ENCODE measurements around the gene RPS3. TPM values are rescaled to one million over a fixed set of nuclear protein-coding genes. Genes with fewer than 3 reads are reported as not detected.
A peak's percentile ranks its signal among the peaks of the same experiment; 100 is the strongest.

RPS3 gene
- total RNA-seq, 2 donors from 2014 or later = 2,083 to 2,343 TPM

- DNase-seq (ENCODE audit: low spot score) = no peak
- Mint-ChIP-seq H3K27me3 (peaks cover 0 to under 1% of the 10 kb centered on the region in 2 donors), H3K27ac (peak overlapping the region in 1 of 2 donors; percentile 45), H3K4me1 (ENCODE audit: low read depth in 2 of 2) (peaks cover 0 to 7% of the 10 kb centered on the region in 2 donors), H3K36me3 (no peaks in the 10 kb centered on the region), H3K9me3 (no peaks in the 10 kb centered on the region), H3K4me3 (no peak overlapping the region)
- ATAC-seq = no peak
Observed at GRCh38 chr11:75439026-75439425, 39.7 kb downstream of the RPS3 start.

GRCh38 chr11:75439495-75440120 is 40.3 kb downstream of the RPS3 start:
- H3K9me3 Mint-ChIP-seq = no peaks in the 10 kb centered on the region
- H3K4me3 Mint-ChIP-seq = no peak overlapping the region
- no peak overlapping the region for H3K27ac Mint-ChIP-seq
- H3K4me1 Mint-ChIP-seq (ENCODE audit: low read depth in 2 of 2) = peaks cover 0 to 7% of the 10 kb centered on the region in 2 donors
- no peak for DNase-seq (ENCODE audit: low spot score)
- H3K27me3 Mint-ChIP-seq = peaks cover 0 to 4% of the 10 kb centered on the region in 2 donors
- no peak for ATAC-seq
- no peaks in the 10 kb centered on the region for H3K36me3 Mint-ChIP-seq

- H3K36me3 Mint-ChIP-seq = no peaks in the 10 kb centered on the region
- no peak overlapping the region for H3K27ac Mint-ChIP-seq
- H3K4me1 Mint-ChIP-seq (ENCODE audit: low read depth in 2 of 2) = peaks cover 0 to 11% of the 10 kb centered on the region in 2 donors
- H3K9me3 Mint-ChIP-seq = no peaks in the 10 kb centered on the region
- DNase-seq (ENCODE audit: low spot score) (no peak), ATAC-seq (no peak)
- peaks cover 0 to 6% of the 10 kb centered on the region in 2 donors for H3K27me3 Mint-ChIP-seq
- no peak overlapping the region for H3K4me3 Mint-ChIP-seq
Observed at GRCh38 chr11:75440960-75441803, 41.9 kb downstream of the RPS3 start.

GRCh38 chr11:75441804-75442132 is 42.5 kb downstream of the RPS3 start:
- H3K9me3 Mint-ChIP-seq = no peaks in the 10 kb centered on the region
- H3K36me3 Mint-ChIP-seq = no peaks in the 10 kb centered on the region
- no peak for ATAC-seq
- H3K27me3 Mint-ChIP-seq = peaks cover 0 to 6% of the 10 kb centered on the region in 2 donors
- no peak for DNase-seq (ENCODE audit: low spot score)
- H3K27ac Mint-ChIP-seq = no peak overlapping the region
- H3K4me1 Mint-ChIP-seq (ENCODE audit: low read depth in 2 of 2) = peaks cover 0 to 11% of the 10 kb centered on the region in 2 donors
- H3K4me3 Mint-ChIP-seq = no peak overlapping the region

- Mint-ChIP-seq H3K36me3 (no peaks in the 10 kb centered on the region), H3K4me3 (no peak overlapping the region), H3K4me1 (ENCODE audit: low read depth in 2 of 2) (peaks cover 0 to 11% of the 10 kb centered on the region in 2 donors), H3K27ac (no peak overlapping the region), H3K27me3 (peaks cover 0 to 6% of the 10 kb centered on the region in 2 donors), H3K9me3 (no peaks in the 10 kb centered on the region)
- ATAC-seq = no peak
- no peak for DNase-seq (ENCODE audit: low spot score)
Observed at GRCh38 chr11:75442161-75442885, 43.0 kb downstream of the RPS3 start.

- Mint-ChIP-seq H3K36me3 (no peaks in the 10 kb centered on the region), H3K9me3 (no peaks in the 10 kb centered on the region), H3K4me1 (ENCODE audit: low read depth in 2 of 2) (peaks cover 0 to 11% of the 10 kb centered on the region in 2 donors), H3K4me3 (no peak overlapping the region), H3K27me3 (peaks cover 0 to 6% of the 10 kb centered on the region in 2 donors), H3K27ac (no peak overlapping the region)
- DNase-seq (ENCODE audit: low spot score) = no peak
- ATAC-seq = no peak
Observed at GRCh38 chr11:75443043-75443442, 43.7 kb downstream of the RPS3 start.

- no peak for DNase-seq (ENCODE audit: low spot score)
- Mint-ChIP-seq H3K27me3 (peaks cover 0 to 6% of the 10 kb centered on the region in 2 donors), H3K9me3 (no peaks in the 10 kb centered on the region), H3K36me3 (no peaks in the 10 kb centered on the region), H3K4me1 (ENCODE audit: low read depth in 2 of 2) (peaks cover 0 to 4% of the 10 kb centered on the region in 2 donors), H3K4me3 (no peak overlapping the region), H3K27ac (no peak overlapping the region)
- peak; percentile 68 to 72 for ATAC-seq
Observed at GRCh38 chr11:75445315-75445953, 46.1 kb downstream of the RPS3 start.

- Mint-ChIP-seq H3K27ac (no peak overlapping the region), H3K27me3 (peaks cover 0 to 9% of the 10 kb centered on the region in 2 donors), H3K9me3 (no peaks in the 10 kb centered on the region), H3K36me3 (no peaks in the 10 kb centered on the region), H3K4me1 (ENCODE audit: low read depth in 2 of 2) (peaks cover 0 to 4% of the 10 kb centered on the region in 2 donors), H3K4me3 (no peak overlapping the region)
- ATAC-seq = no peak
- no peak for DNase-seq (ENCODE audit: low spot score)
Observed at GRCh38 chr11:75447415-75447814, 48.1 kb downstream of the RPS3 start.

- peaks cover 0 to 9% of the 10 kb centered on the region in 2 donors for H3K27me3 Mint-ChIP-seq
Observed at GRCh38 chr11:75449271-75449670, 50.0 kb downstream of the RPS3 start.

GRCh38 chr11:75449776-75450175 is 50.5 kb downstream of the RPS3 start:
- H3K36me3 Mint-ChIP-seq = no peaks in the 10 kb centered on the region
- no peak overlapping the region for H3K4me3 Mint-ChIP-seq
- DNase-seq (ENCODE audit: low spot score) (no peak), ATAC-seq (no peak)
- H3K27ac Mint-ChIP-seq = no peak overlapping the region
- H3K27me3 Mint-ChIP-seq = peaks cover 0 to 9% of the 10 kb centered on the region in 2 donors
- no peaks in the 10 kb centered on the region for H3K9me3 Mint-ChIP-seq
- H3K4me1 Mint-ChIP-seq (ENCODE audit: low read depth in 2 of 2) = peaks cover 0 to 4% of the 10 kb centered on the region in 2 donors

More at GRCh38 chr11:75449271-75449670, 50.0 kb downstream of the RPS3 start:
- Mint-ChIP-seq H3K4me3 (no peak overlapping the region), H3K4me1 (ENCODE audit: low read depth in 2 of 2) (peaks cover 0 to 4% of the 10 kb centered on the region in 2 donors), H3K36me3 (no peaks in the 10 kb centered on the region), H3K27ac (no peak overlapping the region), H3K9me3 (no peaks in the 10 kb centered on the region)
- ATAC-seq = no peak
- DNase-seq (ENCODE audit: low spot score) = no peak

GRCh38 chr11:75450236-75450635 is 50.9 kb downstream of the RPS3 start:
- no peaks in the 10 kb centered on the region for H3K36me3 Mint-ChIP-seq
- ATAC-seq = no peak

GRCh38 chr11:75450826-75451821 is 51.8 kb downstream of the RPS3 start:
- no peak for DNase-seq (ENCODE audit: low spot score)
- ATAC-seq = no peak

More at GRCh38 chr11:75450236-75450635, 50.9 kb downstream of the RPS3 start:
- H3K27ac Mint-ChIP-seq = no peak overlapping the region
- no peak overlapping the region for H3K4me3 Mint-ChIP-seq
- H3K9me3 Mint-ChIP-seq = no peaks in the 10 kb centered on the region
- peaks cover 0 to 3% of the 10 kb centered on the region in 2 donors for H3K4me1 Mint-ChIP-seq (ENCODE audit: low read depth in 2 of 2)
- H3K27me3 Mint-ChIP-seq = peaks cover 0 to 7% of the 10 kb centered on the region in 2 donors
- DNase-seq (ENCODE audit: low spot score) = no peak

More at GRCh38 chr11:75450826-75451821, 51.8 kb downstream of the RPS3 start:
- Mint-ChIP-seq H3K36me3 (no peaks in the 10 kb centered on the region), H3K27ac (no peak overlapping the region), H3K9me3 (no peaks in the 10 kb centered on the region), H3K27me3 (peaks cover 0 to 6% of the 10 kb centered on the region in 2 donors), H3K4me3 (no peak overlapping the region), H3K4me1 (ENCODE audit: low read depth in 2 of 2) (no peaks in the 10 kb centered on the region)

All from natural killer cell treated with Interleukin-12 subunit alpha and Interleukin-12 subunit beta and Interleukin-15 and Interleukin-18, amount 100 ng/mL, for 72 hours (primary cell).